HG02885 (cell line): ENCODE data around the gene UFSP2.
"Not testable (repeated sequence)": the region's sequence is repeated elsewhere in the genome, so short reads cannot be mapped to it uniquely, and the experiment has no call there.

Experiments
- ATAC-seq: cut with Tn5 transposase; IDR thresholded peaks from one replicate; pipeline ENCODE4 v1.9.1; 2021; ENCODE audit warnings: mild to moderate bottlenecking; ENCODE audit not compliant: unreplicated experiment, poor library complexity

The UFSP2 gene

DNA sequence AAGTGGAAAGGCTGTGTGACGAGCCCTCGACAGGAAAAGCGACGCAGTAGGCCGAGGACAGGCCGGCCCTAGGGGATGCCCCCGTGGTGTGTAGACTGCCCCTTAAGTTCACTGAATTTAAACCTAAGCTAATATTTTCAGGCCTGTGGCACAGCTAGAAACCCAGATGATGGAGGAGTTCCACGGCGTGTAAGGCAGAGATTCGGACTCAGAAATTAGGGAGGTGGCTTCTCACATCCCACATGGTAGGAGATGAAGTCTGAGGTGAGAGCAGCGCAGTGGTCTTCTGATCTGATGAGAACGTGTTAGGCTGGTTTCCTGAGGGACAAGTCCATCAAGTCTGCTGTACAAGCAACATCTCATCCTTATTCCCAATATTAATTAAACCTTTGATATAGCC, 37.8 kb downstream of the UFSP2 start:
- no peak for ATAC-seq

DNA sequence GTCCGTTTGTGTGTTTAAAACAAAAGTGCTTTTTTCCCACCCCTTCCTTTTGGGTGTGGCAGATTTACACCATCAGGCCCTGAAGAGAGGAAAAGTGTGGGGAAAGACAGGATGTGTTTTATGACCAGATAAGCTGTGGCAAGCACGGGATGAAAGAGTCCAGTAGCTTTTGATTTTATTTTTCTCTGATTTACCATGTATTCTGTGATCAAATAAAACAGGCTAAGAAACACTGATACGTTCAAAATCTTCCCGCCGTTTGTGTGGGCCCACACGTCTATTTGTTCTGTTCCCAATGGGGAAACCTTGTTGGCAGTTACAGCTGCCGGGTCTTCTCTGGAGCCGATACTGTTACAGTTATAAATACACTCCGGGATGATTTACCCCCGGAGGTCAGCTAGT, 40.8 kb downstream of the UFSP2 start:
- ATAC-seq = no peak

DNA sequence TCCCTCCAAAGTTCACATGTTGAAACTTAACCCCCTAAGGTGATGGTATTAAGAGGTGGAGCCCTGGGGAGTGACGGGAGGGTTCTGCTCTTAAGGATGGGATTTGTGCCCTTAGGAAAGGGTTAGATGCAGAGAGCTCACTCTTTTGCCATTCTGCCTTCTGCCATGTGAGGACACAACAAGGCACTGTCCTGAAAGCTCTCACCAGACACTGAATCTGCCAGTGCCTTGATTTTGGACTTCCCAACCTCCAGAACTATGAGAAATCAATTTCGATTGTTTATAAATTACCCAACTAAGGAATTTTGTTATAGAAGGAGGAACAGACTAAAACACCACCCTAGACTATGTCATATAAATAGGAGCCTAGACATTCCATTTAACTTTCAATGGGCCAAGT, 41.7 kb downstream of the UFSP2 start:
- no peak for ATAC-seq

DNA sequence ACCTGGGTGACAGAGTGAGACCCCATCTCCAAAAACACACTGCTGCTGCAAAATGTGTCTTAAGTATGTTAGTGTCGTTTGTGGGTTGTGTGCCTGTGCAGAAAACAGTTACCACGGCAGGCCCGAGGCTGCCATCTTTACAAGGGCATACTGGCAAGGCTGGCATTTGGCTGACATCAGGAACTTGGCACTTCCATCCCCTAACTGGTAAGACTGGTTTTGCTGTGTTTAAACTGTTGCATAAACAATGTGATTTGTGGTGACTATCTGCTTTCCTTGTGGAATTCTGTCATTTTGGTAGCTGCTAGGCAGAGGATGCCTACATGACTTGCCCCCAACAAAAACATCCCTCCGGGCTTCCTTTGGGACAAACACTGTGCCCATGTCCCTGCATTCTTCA, 42.3 kb downstream of the UFSP2 start:
- ATAC-seq = no peak

DNA sequence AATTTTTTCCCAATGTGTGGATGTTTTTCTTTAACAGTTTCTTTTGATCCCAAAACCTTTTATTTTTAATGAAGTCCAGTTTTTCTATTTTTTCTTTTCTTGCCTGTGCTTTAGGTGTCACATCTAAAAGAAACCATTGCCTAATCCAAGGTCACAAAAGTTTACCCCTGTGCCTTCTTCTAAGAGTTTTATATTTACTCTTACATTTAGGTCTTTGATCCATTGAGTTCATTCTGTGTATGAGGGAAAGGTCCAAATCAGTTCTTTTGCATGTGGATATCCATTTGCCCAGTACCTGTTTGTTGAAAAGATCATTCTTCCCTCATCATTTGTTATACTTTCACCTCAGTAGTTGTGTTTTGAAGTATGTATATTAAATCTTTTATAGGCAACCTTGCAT, 43.0 kb downstream of the UFSP2 start:
- no peak for ATAC-seq

DNA sequence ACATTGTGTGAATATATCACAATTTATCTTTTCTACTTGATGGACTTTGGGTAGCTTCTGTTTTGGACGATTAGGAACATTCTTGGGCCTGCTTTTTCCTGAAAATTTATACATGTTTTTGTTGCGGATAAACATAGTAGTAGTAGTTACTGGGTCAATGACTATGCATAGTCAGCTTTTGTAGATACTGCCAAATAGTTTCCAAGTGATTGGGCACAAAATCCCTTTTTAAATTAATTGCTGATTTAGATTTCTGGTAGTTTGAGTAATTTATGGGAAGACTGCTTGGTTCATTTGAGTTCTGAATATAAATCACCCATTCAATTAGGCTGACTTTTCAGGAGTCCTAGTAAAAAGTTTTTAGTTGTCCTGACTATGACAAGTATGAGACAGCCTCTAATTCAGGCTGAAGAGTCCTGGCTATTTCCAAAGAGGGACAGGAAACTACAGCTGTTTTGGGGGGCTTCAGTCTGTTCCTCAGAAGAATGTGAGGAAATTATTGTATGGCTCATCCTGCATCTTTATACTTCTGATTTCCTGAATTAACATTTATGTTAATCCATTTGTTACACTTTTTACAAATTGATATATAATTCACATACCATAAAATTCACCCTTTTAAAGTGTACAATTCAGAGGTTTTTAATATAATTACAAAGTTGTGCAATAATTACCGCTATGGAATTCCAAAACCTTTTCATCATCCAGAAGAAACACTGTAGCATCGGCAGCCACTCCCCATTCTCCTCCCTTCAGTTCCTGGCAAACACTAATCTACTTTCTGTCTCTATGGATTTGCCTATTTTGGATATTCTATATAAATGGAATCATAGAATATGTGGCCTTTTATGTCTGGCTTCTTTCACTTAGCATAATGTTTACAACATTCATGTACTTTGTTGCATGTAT, 44.2 kb downstream of the UFSP2 start:
- no peak for ATAC-seq

DNA sequence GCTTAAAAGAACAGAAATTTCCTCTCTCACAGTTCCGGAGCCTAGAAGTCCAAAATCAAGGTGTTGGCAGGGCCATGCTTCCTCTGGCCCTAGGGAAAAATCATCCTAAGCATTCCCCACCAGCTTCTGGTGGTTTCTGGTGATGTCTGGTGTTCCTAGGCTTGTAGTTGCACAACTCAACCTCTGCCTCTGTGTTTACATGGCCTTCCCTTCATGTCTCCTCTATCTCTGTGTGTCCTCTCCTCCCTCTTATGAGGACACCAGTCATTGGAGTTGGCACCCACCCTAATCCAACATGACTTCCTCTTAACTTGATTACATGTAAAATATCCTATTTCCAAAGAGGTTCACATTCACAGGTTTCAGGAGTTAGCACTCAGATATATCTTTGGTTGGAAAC, 45.4 kb downstream of the UFSP2 start:
- no peak for ATAC-seq

DNA sequence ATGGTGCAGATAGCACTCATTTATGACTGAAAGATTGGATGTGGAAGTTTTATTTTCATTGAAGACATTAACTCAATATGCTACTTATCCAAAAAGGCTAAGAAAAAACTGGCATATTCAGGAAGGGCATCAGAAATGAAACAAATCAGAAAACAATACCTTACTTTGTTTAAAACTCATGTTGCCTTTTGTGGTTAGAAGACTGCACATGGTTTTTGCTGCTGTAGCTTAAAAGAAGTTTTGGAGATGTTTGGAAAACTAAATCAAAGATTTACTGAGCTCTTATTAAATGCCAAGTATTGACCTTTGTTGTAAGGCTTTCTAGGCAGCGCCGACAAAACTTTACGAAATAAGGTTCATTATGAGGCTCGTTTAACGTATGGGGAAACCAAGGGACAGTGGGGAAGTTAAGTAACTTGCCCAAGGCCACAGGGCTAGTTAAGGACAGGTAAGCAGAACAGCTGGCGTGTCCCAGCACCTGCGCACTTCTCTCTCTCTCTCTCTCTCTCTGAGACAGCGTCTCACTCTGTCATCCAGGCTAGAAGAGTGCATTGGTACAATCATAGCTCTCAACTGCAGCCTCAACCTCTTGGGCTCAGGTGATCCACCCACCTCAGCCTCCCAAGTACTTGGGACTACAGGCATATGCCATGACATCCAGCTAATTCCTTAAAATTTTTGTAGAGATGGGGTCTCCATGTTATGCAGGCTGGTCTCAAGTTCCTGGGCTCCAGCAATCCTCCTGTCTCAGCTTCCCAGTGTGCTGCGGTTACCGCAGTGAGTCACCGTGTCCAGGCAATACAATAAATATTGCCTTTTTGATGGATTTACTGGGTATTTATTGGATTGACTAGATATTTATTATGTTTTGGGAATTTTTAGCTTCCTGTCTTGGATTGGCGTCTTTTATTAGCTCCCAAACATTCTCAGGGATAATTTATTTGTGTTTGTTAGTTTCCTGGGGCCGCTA, 46.2 kb downstream of the UFSP2 start:
- ATAC-seq = no peak

DNA sequence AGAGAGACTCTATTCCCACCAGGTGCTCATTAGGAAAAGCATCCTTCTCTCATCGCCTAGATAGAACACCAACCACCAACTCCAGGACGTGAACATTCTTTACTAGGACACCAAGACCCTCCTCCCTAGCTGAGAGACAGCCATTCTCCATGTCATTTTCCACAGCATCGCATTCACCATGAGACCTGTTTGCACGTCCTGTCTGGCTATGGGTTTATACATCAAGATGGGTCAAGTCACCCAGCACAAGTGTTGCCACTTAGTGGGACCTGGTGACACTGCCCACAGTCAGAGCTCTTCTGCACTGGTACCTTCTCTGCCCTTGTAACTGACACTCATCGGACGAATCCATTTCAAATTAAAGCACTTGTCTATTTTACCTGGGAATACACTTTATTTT, 47.5 kb downstream of the UFSP2 start:
- ATAC-seq = no peak

DNA sequence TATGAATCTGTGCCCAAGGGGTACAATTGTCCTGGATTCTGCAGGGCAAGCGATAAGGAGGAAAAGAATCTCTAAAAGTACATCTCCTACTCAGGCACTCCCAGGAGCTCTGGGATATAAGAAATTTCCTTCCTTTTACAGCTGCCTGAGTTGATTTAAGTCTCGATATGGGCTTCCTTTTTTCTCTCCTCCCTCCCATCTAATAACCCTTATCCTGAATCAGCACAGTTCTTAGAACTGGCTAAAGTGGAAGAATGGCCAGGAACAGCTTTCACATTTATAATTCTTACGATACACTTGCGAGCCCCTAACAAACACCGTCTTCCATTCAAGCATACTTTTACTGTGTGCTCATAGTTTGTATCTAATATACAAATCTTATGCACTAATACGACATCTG, 51.2 kb downstream of the UFSP2 start:
- no peak for ATAC-seq

DNA sequence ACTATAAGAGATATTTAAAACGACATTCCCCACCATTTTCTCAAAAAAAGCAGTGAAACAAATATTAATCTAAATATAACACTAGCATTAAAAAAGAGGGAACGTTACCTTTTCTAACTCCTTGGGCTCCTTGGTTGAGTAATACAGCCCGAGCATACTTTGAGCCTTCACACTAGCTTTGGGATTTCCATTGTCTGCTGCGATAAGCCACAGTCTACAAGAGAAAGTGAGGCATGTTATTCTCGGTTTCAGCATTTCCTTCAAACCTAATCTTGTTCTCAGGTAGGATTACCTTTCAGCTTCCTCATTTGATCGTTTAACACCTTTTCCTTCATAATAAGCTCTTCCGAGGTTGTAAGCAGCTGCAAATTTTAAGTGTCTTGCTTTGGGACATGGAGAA, 51.7 kb downstream of the UFSP2 start:
- no peak for ATAC-seq

DNA sequence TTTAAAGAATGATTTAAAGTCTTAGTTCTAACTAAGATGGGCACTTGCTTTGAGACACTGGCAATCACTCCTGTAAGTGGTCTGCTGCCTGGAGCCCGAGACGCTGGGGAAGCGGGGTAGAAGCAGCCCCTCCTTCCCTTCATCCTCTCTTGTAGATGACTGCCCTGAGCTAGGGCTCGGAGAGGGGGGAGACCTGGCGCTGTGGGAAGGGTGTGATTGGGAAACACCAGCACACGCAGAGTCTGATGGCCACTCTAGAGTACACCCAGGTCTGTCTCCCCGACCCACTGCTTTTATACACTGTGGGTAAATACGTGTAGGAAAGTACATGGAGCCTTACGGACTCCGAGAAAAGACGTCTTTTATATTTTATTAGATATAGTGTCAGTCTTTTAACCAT, 54.1 kb downstream of the UFSP2 start:
- no peak for ATAC-seq

DNA sequence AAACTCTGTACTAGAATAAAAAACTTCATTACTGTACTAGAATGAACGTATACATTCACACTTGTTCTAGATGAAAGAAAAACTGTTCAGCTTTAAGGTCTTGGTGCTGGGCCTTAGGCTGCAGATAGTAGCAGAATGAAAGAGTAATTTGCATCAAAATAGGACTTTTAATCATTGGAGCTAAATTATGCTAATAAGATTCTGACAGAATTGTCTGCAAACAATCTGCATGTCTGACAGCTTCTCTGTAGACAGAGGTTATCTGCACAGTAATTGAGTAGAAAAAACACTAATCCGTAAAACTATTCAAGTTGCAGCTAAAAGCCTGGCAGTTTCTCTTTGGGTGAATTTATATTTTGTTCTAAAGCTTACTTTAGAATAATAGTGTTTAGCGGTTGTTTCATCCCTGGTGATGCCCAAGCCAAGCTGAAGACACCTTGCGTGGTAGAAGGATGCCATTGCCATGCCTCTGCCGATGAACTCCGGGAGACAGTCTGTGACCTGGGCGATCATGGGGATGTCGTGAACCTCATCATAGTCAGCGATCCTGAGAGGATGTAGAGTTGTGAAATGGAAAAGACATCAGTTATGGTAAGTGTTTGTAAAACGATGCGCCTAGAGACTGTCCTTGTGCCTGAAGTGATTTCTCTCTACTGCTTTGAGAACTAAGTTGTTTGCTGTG, 55.4 kb downstream of the UFSP2 start:
- ATAC-seq = no peak

DNA sequence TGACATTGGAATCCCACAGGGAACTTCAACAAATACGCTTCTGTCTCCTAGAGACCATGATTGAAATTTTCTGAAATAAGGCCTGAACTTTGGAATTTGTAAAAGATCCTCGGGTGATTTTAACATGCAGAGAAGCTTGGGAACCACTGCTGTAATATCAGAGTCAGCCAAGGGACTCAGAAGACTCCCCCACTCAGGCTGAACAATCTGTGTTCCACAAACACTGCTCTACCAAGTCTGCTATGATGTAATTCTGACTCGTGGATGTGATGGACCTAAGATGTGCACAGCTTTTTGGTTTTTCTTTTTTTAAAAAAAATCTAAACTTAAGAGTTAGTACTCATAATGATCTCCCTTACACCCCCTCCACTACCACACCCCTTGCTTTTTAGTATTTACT, 56.0 kb downstream of the UFSP2 start:
- ATAC-seq = no peak

DNA sequence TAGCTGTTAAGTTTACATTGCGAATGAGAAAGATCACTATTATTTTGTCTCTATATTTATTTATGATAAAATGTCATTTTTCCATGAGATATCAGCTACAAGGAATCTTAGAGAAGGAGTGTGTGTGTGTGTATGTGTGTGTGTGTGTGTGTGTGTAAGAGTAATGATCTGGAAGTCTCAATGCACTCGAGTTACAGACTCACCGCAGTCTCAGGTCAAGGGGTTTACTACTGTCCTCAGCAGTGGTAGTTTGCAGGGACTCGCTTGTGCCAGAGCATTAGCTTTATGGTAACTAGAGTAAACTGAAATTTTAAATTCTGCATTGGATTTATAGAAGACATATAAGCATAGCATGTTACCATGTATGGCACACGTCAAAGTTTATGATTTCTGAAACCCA, 60.9 kb downstream of the UFSP2 start:
- no peak for ATAC-seq

DNA sequence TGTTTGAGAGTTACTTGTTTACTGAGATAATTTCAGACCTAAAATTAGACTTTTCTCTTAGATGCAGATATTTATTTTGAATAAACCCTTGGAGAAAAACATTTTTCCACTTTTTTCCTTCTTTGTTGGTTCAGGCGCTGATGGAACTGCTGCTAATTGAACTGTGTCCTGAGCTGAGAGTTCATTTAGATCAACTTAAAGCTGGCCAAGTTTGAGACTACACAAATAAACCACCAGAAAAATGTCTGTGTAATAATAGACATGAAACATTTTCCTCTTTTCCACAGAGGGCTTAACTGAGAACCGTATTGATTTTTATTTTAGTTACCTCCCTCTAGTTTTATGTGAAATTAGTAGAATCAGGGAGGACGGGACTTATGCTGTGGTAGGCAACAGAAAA, 62.5 kb downstream of the UFSP2 start:
- ATAC-seq = no peak

DNA sequence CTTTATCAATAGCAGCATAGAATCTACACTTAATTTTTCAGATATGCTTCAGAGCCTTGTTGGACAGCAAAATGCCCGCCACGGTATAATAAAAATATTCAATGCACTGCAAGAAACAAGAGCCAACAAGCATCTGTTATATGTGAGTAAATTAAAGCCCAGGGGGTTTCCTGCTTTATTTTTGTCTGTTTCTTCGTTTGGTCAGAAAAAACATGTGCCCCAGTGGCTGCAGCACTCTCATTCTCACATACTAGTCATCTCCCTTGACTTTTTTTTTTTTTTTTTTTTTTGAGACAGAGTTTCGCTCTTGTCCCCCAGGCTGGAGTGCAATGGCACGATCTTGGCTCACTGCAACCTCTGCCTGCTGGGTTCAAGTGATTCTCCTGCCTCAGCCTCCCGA, 63.2 kb downstream of the UFSP2 start:
- not testable (repeated sequence) for ATAC-seq

DNA sequence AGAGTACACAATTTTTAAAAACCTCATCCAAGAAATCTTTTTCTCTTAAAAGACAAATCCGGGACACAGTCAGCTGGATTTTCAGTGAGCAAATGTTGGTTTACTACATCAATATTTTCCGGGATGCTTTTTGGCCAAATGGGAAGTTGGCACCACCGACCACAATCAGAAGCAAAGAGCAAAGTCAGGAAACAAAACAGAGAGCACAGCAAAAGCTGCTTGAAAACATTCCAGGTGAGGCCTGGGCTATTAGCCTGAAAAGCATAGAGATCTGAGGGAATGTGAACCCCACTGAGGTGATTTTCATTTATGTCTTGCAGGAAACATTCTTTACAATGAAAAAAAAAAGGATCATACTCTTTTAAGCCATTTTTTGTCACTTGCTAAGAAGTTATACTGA, 63.9 kb downstream of the UFSP2 start:
- ATAC-seq = no peak

DNA sequence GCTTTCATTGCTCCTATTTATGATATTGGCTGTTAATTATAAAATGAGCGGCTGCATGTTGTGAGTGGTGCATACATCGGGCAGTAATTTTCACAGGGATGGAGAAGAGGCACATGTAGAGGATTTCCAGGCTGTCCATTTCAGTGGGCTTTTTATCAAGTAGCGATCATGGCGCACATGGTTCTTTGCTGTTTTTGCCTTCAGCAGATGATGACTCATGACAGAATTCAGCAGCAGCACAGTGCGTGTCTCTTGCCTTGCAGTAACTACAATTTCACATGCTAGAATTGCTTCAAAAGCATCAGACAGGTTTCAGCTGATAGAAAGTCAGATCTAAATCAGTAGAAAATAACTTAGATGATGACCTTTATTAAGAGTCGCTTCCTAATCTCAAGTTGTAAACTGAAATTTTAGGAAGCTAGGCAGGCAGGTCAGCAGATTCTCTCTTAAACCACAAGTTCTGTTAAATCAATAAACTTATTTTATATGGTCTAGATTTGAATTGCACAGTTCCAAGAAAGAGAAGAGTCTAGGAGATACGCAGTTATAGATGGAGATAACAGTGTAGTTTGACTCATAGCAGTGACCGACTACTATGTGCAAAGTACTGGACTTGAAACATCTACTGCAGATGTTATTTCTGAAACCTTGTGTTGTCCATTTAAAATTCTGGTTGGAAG, 65.9 kb downstream of the UFSP2 start:
- no peak for ATAC-seq

DNA sequence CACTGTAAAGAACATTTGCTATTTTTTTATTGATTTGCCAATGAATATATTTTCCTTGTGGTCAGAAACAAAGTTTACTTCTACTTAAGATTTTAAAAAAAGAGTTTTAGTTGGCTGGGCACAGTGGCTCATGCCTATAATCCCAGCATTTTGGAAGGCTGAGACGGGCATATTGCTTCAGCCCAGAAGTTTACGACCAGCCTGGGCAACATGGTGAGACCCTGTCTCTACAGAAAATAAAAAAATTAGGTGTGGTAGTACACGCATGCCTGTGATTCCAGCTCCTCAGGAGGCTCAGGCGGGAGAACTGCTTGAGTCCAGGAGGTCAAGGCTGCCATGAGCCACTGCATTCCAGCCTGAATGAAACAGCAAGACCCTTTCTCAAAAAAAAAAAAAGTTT, 66.8 kb downstream of the UFSP2 start:
- ATAC-seq = no peak
